HG03039 (cell line): Measurements from ENCODE around the gene UBE3C.
"Not testable (repeated sequence)": the region's sequence is repeated elsewhere in the genome, so short reads cannot be mapped to it uniquely, and the experiment has no call there.

Source experiments
- ATAC-seq: cut with Tn5 transposase; IDR thresholded peaks from one replicate; pipeline ENCODE4 v1.9.1; 2021; ENCODE audit warnings: mild to moderate bottlenecking, moderate library complexity; ENCODE audit not compliant: unreplicated experiment

The UBE3C gene

GRCh38 chr7:157234271-157234670 lies 95.5 kb downstream of the UBE3C start:
- no peak for ATAC-seq

DNA sequence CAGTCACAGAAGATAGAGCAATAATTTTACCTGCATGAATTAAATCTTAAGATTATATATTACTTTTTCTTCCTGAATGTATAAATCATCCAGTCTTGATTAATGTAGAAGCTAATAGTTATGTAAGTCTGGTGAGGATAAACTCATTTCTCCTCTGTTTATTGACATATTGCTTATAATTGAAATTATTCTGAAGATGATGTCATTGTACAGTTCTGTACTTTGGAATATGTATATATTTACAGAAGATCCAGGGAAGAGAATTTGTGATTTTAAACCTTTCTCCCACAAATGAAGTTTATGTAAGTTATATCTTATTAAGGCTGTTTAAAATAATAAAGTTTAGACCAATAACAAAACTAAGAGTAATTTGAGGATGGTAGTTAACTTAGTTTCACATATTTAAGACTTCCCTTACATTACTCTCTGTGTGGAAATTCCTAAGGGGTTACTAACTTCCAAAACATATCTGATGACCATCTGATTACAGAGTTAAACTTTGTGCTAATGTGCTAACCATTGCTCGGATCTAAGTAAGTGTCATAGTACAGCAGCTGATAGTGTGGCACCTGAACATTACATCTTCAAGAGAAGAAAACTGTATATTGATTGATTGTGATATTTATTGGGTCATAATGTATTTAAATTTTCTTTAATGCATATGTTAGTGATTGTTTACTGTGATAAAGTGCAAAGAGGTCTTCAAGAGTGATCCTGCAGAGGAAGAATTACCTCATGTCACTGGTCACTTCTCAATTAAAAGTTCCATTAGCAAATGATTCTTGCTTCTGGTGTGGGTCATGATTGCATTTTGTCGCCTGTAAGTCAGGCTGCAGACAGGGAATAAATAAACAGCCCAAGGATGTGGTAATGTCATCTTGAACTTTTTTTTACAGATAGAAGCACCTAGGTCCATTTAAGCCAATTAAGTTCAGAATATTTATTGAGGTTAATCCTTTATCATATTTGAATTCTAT lies 96.9 kb downstream of the UBE3C start:
- no peak for ATAC-seq

DNA sequence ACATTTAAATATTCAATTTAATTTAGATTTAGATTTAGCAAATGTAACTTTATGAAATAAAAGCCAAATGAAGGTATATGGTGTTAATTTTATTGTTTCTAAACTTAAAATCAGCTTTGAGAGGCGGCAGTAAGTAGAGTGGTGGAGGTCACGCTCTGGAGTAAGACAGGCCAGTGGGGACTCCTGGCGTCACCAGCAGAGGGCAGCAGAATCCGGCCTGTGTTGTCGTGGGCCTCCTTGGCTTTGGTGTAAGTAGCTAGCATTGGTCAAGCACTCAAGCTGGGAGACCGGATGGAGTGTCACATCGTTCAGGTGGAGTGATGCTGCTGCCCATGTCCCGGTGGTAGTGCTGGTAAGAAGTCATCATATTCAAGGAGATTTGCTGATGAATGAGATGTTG lies 99.4 kb downstream of the UBE3C start:
- no peak for ATAC-seq

DNA sequence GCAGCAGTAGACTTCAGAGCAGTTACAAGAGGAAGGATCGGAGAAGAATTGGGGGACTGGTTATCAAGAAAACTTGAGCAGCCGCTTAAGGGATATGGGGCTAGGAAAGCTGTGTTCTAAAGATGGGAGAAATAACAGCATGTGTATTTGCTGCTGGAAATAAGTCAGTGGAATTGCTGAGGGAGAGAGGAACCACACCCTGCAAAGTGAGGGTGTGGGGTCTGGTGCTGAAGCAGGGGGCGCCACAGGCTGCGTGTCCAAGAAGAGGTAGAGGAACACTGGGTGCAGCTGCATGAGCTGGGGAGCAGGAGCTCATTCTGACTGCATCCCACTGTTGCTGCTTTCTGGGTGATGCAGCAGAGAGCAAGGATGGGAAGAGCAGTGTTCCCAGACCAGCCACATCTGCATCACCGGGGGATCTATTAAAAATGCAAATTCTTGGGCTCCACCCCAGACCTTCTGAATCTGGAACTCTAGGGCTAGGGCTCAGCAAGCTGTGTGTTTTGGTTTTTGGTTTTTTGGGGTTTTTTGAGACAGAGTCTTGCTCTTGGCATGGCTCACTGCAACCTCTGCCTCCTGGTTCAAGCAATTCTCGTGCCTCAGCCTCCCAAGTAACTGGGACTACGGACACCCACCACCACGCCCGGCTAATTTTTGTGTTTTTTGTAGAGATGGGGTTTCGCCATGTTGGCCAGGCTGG lies 101.0 kb downstream of the UBE3C start:
- ATAC-seq, result no peak

- ATAC-seq, result no peak
Measured at GRCh38 chr7:157241631-157242030, 102.9 kb downstream of the UBE3C start.

DNA sequence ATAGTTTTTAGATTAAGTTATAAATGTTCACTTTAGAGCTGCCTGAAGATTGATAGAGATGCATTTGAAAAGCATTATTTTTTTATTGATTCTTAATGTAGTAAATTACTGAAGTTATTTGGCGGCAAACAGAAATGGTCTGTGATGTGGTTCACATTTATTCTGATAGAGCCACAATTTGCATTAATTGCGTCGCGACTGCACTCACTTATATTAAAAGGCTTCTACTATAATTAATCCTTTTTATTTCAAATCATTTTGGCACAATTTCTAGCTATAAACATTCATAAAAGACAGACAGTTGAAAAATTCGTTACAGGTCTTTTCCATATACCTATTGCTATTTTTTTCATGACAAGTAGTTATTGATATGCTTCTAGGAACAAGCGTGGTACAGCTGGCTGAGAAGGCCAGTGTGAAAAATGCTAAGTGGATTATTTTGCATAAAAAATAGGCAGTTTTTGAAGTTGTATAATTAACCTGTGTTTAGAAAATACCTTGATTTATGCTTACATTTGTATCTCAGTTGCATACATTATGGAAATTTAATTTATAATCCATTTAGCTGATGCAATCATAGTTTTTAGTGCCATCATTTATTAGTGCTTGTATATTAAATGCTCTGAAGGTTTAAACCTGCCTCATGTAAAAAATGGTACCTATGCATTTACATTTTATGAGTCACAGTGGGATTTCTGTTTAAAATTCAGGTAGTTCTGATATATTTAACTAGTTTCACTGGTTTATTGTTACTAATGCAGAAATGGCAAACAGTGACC lies 106.0 kb downstream of the UBE3C start:
- ATAC-seq, result no peak

DNA sequence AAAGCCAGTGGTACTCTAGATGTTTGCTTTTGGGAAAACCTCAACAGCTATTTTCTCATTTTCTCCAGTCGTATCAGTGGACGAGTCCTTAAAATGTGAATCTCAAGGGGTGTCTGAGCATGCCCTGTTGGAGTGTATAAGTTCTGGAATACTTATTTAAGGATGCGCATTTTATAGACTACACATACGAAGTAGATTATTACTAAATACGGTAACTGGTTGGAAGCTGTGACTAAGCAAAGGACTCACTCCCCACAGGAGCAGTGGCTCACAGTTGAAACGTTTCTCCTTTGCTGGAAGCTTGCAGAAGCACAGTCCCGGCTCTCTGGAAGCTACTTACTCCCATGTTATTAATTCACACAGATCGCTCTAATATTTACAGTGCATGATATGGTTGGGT lies 107.3 kb downstream of the UBE3C start:
- no peak for ATAC-seq

GRCh38 chr7:157248659-157249058 lies 109.9 kb downstream of the UBE3C start:
- ATAC-seq, result no peak

GRCh38 chr7:157250605-157251228 lies 112.0 kb downstream of the UBE3C start:
- ATAC-seq, result no peak

DNA sequence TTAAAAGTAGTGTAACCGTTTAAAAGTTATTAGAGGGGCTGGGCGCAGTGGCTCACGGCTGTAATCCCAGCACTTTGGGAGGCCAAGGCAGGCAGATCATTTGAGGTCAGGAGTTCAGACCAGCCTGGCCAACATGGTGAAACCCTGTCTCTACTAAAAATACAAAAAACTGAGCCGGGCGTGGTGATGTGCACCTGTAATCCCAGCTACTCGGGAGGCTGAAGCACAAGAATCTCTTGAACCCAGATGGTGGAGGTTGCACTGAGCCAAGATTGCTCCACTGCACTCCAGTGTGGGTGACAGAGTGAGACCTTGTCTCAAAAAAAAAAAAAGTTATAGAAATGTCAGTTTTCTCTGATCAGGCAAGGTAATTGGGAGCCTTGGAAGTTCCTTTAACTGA lies 113.1 kb downstream of the UBE3C start:
- ATAC-seq, result not testable (repeated sequence)

- ATAC-seq, result no peak
Measured at GRCh38 chr7:157253850-157254249, 115.1 kb downstream of the UBE3C start.

- not testable (repeated sequence) for ATAC-seq
Measured at GRCh38 chr7:157254781-157255180, 116.1 kb downstream of the UBE3C start.

GRCh38 chr7:157255201-157255606 lies 116.5 kb downstream of the UBE3C start:
- ATAC-seq, result no peak

- ATAC-seq, result no peak
Measured at GRCh38 chr7:157263156-157263555, 124.4 kb downstream of the UBE3C start.

GRCh38 chr7:157265051-157265450 lies 126.3 kb downstream of the UBE3C start:
- no peak for ATAC-seq

- no peak for ATAC-seq
Measured at GRCh38 chr7:157266272-157266671, 127.5 kb downstream of the UBE3C start.

- no peak for ATAC-seq
Measured at GRCh38 chr7:157267516-157267915, 128.8 kb downstream of the UBE3C start.

- ATAC-seq, result no peak
Measured at GRCh38 chr7:157267956-157268355, 129.2 kb downstream of the UBE3C start.

DNA sequence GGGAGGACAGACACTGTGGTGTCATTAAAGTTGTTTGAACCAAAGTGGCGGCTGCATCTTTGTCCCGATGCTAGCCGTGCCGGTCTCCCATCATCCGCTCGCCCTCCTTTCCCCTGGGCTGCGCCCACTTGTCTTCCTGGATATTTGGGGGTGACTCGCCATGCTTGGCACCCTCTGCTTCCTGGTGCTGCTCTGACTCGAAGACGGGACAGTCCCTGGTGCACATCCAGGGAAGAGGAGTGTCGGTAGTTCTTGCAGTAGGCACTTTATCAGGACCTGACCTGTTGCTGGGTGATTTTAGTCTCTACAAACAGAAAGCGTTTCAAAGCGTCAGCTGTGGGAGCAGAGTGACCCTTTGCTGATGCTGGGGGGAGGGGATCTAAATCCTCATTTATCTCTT lies 129.8 kb downstream of the UBE3C start:
- ATAC-seq, result no peak

DNA sequence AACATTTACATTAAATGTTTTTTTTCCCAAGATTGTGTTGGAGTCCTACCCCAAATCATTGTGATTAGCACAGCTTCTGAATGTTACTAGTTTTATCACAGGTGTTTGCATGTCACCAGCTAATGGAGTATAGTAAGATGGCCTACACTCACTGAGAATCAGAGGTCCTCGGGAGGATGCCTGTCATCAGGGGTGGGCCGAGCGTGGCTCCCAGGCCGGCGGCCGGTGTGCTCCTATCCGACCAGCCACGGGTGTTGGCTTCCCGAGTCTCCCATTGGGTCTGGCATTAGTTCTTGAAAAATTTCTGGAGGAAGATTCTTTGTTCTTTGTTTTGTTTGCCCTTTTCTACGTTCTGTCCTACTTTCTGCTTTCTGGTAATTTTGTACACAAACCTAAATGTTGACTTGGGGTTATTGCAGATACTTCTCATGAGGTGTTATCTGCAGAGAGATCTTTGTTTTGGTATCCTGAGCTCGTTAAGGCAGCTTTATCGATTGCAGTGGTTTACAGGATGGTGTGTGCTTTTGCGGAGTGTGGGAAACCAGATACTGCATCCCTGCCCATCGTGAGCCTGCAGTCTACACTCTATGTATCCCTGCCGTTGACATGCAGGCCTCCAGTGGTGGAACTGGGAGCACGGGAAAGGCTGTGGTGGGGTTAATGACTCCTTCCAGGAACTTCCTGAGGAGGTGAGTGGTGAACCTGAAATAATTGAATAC lies 130.8 kb downstream of the UBE3C start:
- ATAC-seq, result no peak
